HG02870 (cell line): ENCODE measurements around the gene SHB.

Source experiments
- ATAC-seq: cut with Tn5 transposase; IDR thresholded peaks from one replicate; pipeline ENCODE4 v1.9.1; 2021; ENCODE audit warnings: mild to moderate bottlenecking, moderate library complexity; ENCODE audit not compliant: unreplicated experiment

SHB gene

GRCh38 chr9:38043931-38044623 is 24.9 kb downstream of the SHB start:
- no peak for ATAC-seq

GRCh38 chr9:38042626-38043357 is 26.2 kb downstream of the SHB start:
- no peak for ATAC-seq

DNA sequence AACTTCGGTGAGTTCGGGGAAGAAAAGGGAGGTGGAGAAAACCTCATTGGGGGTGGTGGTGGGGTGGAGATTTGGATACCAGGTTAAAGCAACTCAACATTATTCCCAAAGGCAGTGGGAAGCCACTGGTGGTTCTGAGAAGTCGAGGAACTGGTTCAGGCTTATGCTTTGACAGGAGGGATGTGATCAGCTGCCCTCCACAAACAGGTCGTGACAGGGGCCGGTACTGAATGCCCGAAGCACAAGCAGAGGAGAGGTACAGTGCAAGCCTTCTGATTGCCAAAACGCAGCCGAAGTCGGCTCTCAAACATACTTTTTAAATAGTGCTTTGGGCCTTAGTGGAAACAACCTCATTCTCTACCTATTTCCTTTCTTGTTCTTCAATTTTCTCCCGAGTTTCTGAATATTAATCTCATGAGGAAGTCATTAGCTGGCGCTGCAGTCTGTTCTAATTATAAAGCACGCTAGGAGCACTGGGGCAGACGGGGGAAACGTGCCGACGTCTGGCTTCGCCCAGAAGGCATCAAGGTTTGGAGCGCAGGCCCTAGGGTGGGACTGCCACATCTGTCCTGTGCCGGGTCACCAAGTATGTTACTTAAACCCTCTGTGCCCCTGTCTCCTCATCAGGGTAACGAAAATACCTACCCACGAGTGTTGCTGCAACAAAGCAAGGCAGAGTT is 27.3 kb downstream of the SHB start:
- no peak for ATAC-seq

GRCh38 chr9:38039907-38040682 is 28.9 kb downstream of the SHB start:
- ATAC-seq = no peak

GRCh38 chr9:38039090-38039906 is 29.7 kb downstream of the SHB start:
- ATAC-seq = no peak

DNA sequence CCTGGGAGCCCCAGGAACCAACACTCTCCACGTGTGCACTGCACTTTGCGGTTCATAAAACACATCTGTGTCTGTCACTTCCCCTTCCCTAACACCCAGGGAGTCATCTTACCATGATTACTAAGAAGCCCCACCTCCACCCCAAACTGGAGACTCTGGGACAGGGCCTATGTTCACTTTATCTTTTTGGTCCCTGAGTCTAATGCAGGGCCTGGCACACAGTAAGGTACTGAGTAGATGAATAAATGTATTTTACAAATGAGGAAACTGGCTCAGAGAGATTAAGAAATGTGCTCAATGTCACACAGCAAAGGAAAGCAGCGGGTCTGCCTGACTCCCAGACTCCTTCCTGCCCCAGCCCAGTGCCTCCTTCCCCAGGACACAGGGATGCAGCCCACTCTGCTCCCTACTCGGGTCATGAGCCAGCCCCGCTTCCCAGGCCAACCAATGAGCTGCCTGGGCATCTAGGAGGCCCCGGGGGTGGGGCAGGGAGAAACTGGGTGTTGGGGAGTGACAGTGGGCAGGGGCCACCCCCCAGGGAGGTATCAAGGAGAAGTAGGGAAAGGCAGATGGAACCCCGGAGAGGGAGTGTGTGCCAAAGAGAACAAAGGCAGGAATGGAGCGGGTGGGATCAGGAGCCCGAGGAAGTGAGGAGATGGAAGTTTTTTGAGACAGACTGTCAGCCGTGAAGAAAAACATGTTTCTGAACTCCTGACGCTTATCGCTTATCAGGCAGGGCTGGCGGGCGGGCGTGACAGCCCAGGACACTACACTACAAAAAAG is 30.5 kb downstream of the SHB start:
- ATAC-seq = no peak

DNA sequence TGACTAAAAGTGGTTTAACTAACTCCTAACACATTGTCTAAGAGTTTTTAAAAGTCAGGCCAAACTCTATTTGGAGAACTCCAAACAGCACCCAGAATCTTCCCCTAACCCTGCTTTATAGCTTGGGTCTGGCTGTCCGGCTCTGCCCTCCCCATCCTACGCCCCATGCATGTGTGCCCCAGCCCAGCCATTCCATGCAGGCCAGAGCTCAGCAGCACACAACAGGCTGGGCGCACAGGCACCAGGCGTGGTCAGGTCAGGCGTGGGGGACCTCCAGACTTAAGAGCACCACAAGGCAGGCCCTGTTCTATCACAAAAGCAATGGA is 31.1 kb downstream of the SHB start:
- no peak for ATAC-seq

DNA sequence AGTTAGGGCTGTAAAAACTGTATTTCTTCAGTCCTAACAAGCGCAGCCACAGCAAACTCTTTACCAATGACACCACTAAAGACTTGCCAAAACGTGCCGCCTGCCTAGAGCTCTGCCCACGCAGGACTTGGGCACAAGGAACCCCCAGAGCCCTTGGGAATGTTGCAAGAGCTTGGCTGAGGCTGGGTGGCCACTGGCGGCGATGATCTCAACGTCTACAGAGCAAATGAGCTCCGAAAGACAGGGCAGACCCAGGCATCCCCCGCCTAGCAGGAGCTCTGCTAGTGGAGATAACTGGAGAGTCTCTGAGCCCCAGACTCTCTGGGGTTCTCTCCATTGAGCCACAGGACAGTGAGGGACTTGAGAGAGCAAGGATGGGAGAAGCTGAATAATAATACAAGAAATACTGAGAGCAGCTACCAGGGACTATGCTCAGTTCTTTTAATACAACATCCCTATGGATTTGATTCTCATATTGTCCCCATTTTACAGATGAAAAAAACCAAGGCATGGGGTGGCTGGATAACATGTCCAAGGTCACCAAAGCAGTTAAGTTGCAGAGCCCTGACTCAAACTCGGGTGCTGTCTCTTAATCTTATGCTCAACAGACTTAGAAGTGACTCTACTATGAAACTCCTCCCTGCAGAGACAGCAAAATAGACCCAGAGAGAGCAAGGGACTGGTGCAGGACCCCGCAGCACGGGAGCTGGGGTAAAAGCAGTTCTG is 32.5 kb downstream of the SHB start:
- no peak for ATAC-seq

GRCh38 chr9:38035873-38036272 is 33.2 kb downstream of the SHB start:
- no peak for ATAC-seq

GRCh38 chr9:38033941-38034340 is 35.1 kb downstream of the SHB start:
- no peak for ATAC-seq

GRCh38 chr9:38032266-38033110 is 36.5 kb downstream of the SHB start:
- ATAC-seq = no peak

DNA sequence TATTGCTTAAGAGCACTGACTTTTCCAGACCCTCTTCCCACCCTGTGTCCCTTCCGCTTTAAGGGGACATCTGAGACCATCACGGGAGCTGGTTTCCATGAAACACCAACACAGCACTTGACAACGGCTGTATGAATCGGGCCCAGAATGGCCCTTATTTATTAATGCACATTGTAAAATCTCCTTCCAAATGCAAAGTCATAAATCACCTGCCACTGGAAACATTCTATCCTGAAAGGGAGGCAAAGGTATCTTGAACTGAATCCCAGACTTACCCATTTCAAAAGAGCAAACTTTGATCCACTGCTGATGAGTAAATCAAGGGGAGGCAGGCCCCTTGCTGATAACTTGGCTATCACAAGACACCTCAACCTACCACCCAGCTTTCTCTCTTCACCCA is 37.4 kb downstream of the SHB start:
- ATAC-seq = no peak

- ATAC-seq = no peak
Observed at GRCh38 chr9:38030658-38031057, 38.4 kb downstream of the SHB start.

GRCh38 chr9:38029915-38030638 is 39.0 kb downstream of the SHB start:
- no peak for ATAC-seq

DNA sequence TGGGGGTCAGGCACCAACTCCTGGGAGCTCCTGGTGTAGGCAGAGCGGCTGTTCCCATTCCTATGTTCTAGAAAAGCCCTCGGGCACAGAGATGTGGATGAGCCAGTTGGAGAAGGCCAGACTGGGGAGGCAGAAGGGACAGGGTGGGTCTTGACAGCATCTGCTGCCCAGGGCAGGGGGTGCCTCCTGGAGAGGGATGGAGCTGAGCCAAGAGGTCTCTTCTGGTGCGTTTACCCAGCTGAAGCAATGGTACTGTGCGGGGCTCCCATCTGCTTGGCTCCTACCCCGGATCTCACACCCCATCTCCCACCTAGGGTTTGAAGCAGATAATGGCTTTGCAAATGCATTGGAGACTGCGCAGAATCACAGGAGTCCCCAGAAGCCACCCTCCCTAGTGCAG is 41.3 kb downstream of the SHB start:
- no peak for ATAC-seq

DNA sequence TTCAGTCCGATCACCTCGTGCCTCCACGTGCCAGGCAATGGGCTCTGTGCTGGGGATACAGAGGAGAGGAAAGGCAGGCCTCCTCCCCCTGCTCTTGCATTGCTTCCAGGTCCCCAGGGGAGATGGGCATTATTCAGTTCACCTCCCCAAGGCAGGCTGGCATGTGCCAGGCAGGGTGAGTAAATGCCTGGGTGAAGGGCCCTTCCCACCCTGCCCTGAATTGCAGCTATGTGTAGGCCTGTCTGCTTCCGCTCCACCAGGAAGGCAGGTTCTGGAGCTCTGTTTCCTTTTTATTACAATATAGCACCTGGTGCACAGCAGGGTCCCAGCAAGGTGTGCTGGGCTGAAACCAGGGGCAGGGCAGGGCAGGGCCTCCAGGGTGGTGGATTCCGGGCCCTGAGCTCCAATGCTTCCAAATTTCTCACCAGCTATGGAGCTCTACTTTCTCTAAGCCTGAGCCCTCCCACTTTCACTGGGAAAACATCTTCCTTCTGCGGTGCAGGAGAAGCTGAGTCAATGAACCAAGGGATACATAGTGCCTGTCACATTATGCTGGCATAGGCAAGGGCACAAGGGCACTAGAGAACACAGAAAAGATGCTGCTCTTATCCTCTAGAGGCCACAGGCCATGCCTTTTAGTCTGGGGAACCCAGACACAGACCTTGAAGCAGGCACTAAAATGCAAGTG is 42.0 kb downstream of the SHB start:
- ATAC-seq = no peak
